Lung (tissue), 12 donors: ENCODE measurements around the gene SH2D4B. TPM values are rescaled to one million over a fixed set of nuclear protein-coding genes. Genes with fewer than 3 reads are reported as not detected.
A peak's percentile ranks its signal among the peaks of the same experiment; 100 is the strongest.

Source experiments
- ATAC-seq: fragments of 200-7000 bp; cut with Tn5 transposase; one replicate; pipeline ENCODE4 v1.9.1; 2020; ENCODE audit warnings: moderate number of reproducible peaks; ENCODE audit not compliant: insufficient read depth, low FRiP score
- DNase-seq, 3 donors: peaks; one replicate each; pipeline ENCODE4 v3.0.0-alpha.2; 2013 to 2017
- H3K27ac ChIP-seq, 2 donors: one replicate each; pipeline ENCODE4 v1.5.1; 2013; ENCODE audit warnings: mild to moderate bottlenecking in 2 of 2, moderate library complexity in 2 of 2, control low read depth in 1 of 2, inconsistent platforms in 1 of 2, low read depth in 1 of 2, low read length in 1 of 2
- H3K27me3 ChIP-seq, 3 donors: one replicate each; pipeline ENCODE4 v1.5.1; 2013; ENCODE audit warnings: low read length in 2 of 3; ENCODE audit not compliant: control insufficient read depth in 3 of 3, insufficient read depth in 3 of 3
- H3K36me3 ChIP-seq, 4 donors: one replicate each; pipeline ENCODE4 v1.5.1; 2013; ENCODE audit warnings: low read length in 4 of 4, mild to moderate bottlenecking in 1 of 4, moderate library complexity in 1 of 4; ENCODE audit not compliant: control insufficient read depth in 4 of 4, insufficient read depth in 4 of 4
- H3K4me1 ChIP-seq, 5 donors: one replicate each; pipeline ENCODE4 v1.5.1; 2013; ENCODE audit warnings: low read length in 5 of 5, mild to moderate bottlenecking in 2 of 5, moderate library complexity in 1 of 5; ENCODE audit not compliant: control insufficient read depth in 5 of 5, insufficient read depth in 5 of 5
- H3K4me3 ChIP-seq: one replicate; pipeline ENCODE4 v1.5.1; 2013; ENCODE audit warnings: mild to moderate bottlenecking, control low read depth, moderate library complexity
- H3K9ac ChIP-seq, 2 donors: one replicate each; pipeline ENCODE4 v1.5.1; 2013; ENCODE audit warnings: low read length in 2 of 2, control low read depth in 1 of 2; ENCODE audit not compliant: insufficient read depth in 1 of 2
- H3K9me3 ChIP-seq, 4 donors: one replicate each; pipeline ENCODE4 v1.5.1; 2013; ENCODE audit warnings: low read length in 3 of 4, mild to moderate bottlenecking in 1 of 4, moderate library complexity in 1 of 4; ENCODE audit not compliant: control insufficient read depth in 4 of 4, insufficient read depth in 3 of 4
- CTCF ChIP-seq: IDR thresholded peaks from 2 replicates; pipeline ENCODE4 v1.5.1; 2012; ENCODE audit warnings: mild to moderate bottlenecking; ENCODE audit errors: control extremely low read depth, extremely low read depth
- WGBS, 2 donors: extraction: QIAGEN DNeasy Blood & Tissue Kit; methylation state at CpG; one replicate each; pipeline ENCODE4 v1.1.7; 2013; 5-methylcytosine and 5-hydroxymethylcytosine counted together
- polyA plus RNA-seq, 2 donors: library from polyadenylated mRNA; stranded (reverse); fragments of 200-250 nt; gene quantifications; one replicate each; pipeline ENCODE4 v1.2.1, GENCODE V29; 2013
- total RNA-seq, 2 donors: library from RNA; depleted of rRNA in 1 of 2; stranded (reverse); fragments of >200 nt in 1 of 2; gene quantifications; one replicate each; pipeline ENCODE4 v1.2.1, GENCODE V29; 2014 to 2021
- donor health status: control.
- donor health status: control.
- donor health status: Bipolar disorder and iron deficiency.
- donor health status: healthy.
- donor health status: DM: yes; HTN: yes; CAD: no.

Gene SH2D4B
- total and polyA plus RNA-seq, 4 donors, result 0.12 to 0.28 (median 0.21) TPM

- DNase-seq, result no peak
- H3K9me3 ChIP-seq, result no peaks in the 10 kb centered on the region
- no peaks in the 10 kb centered on the region for H3K27me3 ChIP-seq
- peaks cover 0 to 17% (median 0%) of the 10 kb centered on the region in 5 donors for H3K4me1 ChIP-seq
- no peak overlapping the region for H3K9ac ChIP-seq
- no peak for ATAC-seq
- no peak for TF ChIP-seq CTCF
- H3K4me3 ChIP-seq, result no peak overlapping the region
- H3K27ac ChIP-seq, result no peak overlapping the region
- H3K36me3 ChIP-seq, result peaks cover 0 to 32% (median 7%) of the 10 kb centered on the region in 4 donors
- 80 to 87% methylated on average over 8 of the region's 8 CpGs for WGBS, 2 donors
Observed at GRCh38 chr10:80522756-80523363, 14.8 kb upstream of the SH2D4B start.

- Histone ChIP-seq H3K36me3 (peaks cover 0 to 24% (median 5%) of the 10 kb centered on the region in 4 donors), H3K9me3 (no peaks in the 10 kb centered on the region), H3K27ac (no peak overlapping the region), H3K4me1 (peaks cover 0 to 11% (median 0%) of the 10 kb centered on the region in 5 donors), H3K4me3 (no peak overlapping the region), H3K9ac (no peak overlapping the region), H3K27me3 (no peaks in the 10 kb centered on the region)
- peak; percentile 7 for ATAC-seq
- TF ChIP-seq CTCF, result no peak
- DNase-seq, result no peak
- 49 to 61% methylated on average over 6 of the region's 6 CpGs for WGBS, 2 donors
Observed at GRCh38 chr10:80523773-80524172, 13.9 kb upstream of the SH2D4B start.

- no peak overlapping the region for H3K9ac ChIP-seq
- H3K36me3 ChIP-seq, result peaks cover 0 to 21% (median 1%) of the 10 kb centered on the region in 4 donors
- no peaks in the 10 kb centered on the region for H3K9me3 ChIP-seq
- TF ChIP-seq CTCF, result no peak
- peak overlapping the region in 1 of 2 donors; percentile 28 for H3K27ac ChIP-seq
- ATAC-seq, result no peak
- no peak overlapping the region for H3K4me3 ChIP-seq
- H3K4me1 ChIP-seq, result peaks cover 0 to 14% (median 0%) of the 10 kb centered on the region in 5 donors
- no peak for DNase-seq
- H3K27me3 ChIP-seq, result no peaks in the 10 kb centered on the region
- 78 to 87% methylated on average over 12 of the region's 12 CpGs for WGBS, 2 donors
Observed at GRCh38 chr10:80524190-80524909, 13.4 kb upstream of the SH2D4B start.
